Panc1 (cell line): ENCODE measurements around the gene YJU2. TPM values are rescaled to one million over a fixed set of nuclear protein-coding genes. Genes with fewer than 3 reads are reported as not detected.

ENCODE experiments used
- ATAC-seq: fragments of 200-7000 bp; cut with Tn5 transposase; 2 replicates; pipeline ENCODE4 v1.9.1; 2020; ENCODE audit warnings: mild to moderate bottlenecking, moderate library complexity
- BruUV-seq: library from RNA; stranded (reverse); fragments of 400-500 nt; replicated peaks from 2 replicates; lab custom pipeline; 2021; lab: Mats Ljungman, UMichigan
- CTCF ChIA-PET: fragments of 300-600 bp; sonication (Branson Sonifier 250); formaldehyde crosslinking; loops from one replicate; lab custom pipeline; 2022; ENCODE audit warnings: antibody characterized with exemption; lab: Charles Lee
- POLR2A ChIA-PET: fragments of 300-600 bp; sonication (Branson Sonifier 250); formaldehyde crosslinking; loops from one replicate; lab custom pipeline; 2022; ENCODE audit warnings: antibody characterized with exemption; lab: Charles Lee
- DNase-seq: peaks from one replicate; pipeline ENCODE4 v3.0.0-alpha.2; 2010; ENCODE audit warnings: low read depth, low spot score
- H3K27ac ChIP-seq: 2 replicates; pipeline ENCODE4 v1.5.1; 2011; ENCODE audit warnings: mild to moderate bottlenecking, low read length, inconsistent platforms
- H3K27me3 ChIP-seq: fragments of 200-500 bp; sonication (Bioruptor generic); 2 replicates; pipeline ENCODE4 v1.6.0; 2014; ENCODE audit warnings: low read length, inconsistent platforms; ENCODE audit not compliant: control insufficient read depth, insufficient read depth
- H3K36me3 ChIP-seq: fragments of 200-500 bp; sonication (Bioruptor generic); 2 replicates; pipeline ENCODE4 v1.5.1; 2014; ENCODE audit warnings: inconsistent platforms, mild to moderate bottlenecking, low read length, moderate library complexity; ENCODE audit not compliant: control insufficient read depth, insufficient read depth
- H3K4me1 ChIP-seq: 2 replicates; pipeline ENCODE4 v1.5.1; 2011; ENCODE audit warnings: inconsistent platforms, mild to moderate bottlenecking, low read length, moderate library complexity; ENCODE audit not compliant: control insufficient read depth, insufficient read depth
- H3K4me3 ChIP-seq, 2 experiments: 2 replicates each; pipeline ENCODE4 v1.5.1; 2011 to 2012; ENCODE audit warnings: low read depth in 2 of 2, low read length in 2 of 2, mild to moderate bottlenecking in 2 of 2, inconsistent platforms in 1 of 2, moderate library complexity in 1 of 2
- H3K9me3 ChIP-seq: fragments of 200-500 bp; sonication (Bioruptor generic); 2 replicates; pipeline ENCODE4 v1.5.1; 2014; ENCODE audit warnings: low read depth, mild to moderate bottlenecking, inconsistent platforms, low read length, moderate library complexity; ENCODE audit not compliant: control insufficient read depth, insufficient read depth
- POLR2AphosphoS5 ChIP-seq: IDR thresholded peaks from 2 replicates; pipeline ENCODE4 v1.6.1; 2012; ENCODE audit warnings: mild to moderate bottlenecking, low read depth, low read length, moderate library complexity
- SIN3A ChIP-seq: IDR thresholded peaks from 2 replicates; pipeline ENCODE4 v1.6.1; 2012; ENCODE audit warnings: low read depth, mild to moderate bottlenecking, low read length, moderate library complexity, borderline replicate concordance; ENCODE audit not compliant: insufficient read depth
- TCF7L2 ChIP-seq: IDR thresholded peaks from 2 replicates; pipeline ENCODE4 v1.6.1; 2011; ENCODE audit warnings: mild to moderate bottlenecking, low read depth, low read length, inconsistent platforms
- in situ Hi-C: cut with HindIII; loops from 2 replicates; pipeline ENCODE4 v1.10.0; 2016; ENCODE audit warnings: low sequenced_read_pairs, low pct_unique_long_range_greater_than_20kb
- intact Hi-C: fragments of 100-400 bp; cut with micrococcal nuclease; formaldehyde crosslinking; loops from one replicate; pipeline ENCODE4 v1.10.0; 2022; ENCODE audit not compliant: unreplicated experiment
- total RNA-seq: library from RNA; stranded (reverse); gene quantifications from one replicate; pipeline ENCODE4 v1.2.1, GENCODE V29; 2021; ENCODE audit not compliant: unreplicated experiment
- TF ChIP-seq, protein P1 (sequence below), 2 experiments: IDR thresholded peaks; 2 replicates each; pipeline ENCODE4 v1.6.1; 2011 to 2012; ENCODE audit warnings: low read depth in 2 of 2, control low read depth in 1 of 2, low read length in 1 of 2, mild to moderate bottlenecking in 1 of 2, moderate library complexity in 1 of 2; ENCODE audit not compliant: insufficient read depth in 1 of 2
- TF ChIP-seq, protein P2 (sequence below): fragments of 450-650 bp; IDR thresholded peaks from 2 replicates; pipeline ENCODE4 v1.5.1; 2017; ENCODE audit warnings: mild to moderate bottlenecking

Gene YJU2
- total RNA-seq, 1 experiment from 2014 or later: 15.9 TPM

DNA sequence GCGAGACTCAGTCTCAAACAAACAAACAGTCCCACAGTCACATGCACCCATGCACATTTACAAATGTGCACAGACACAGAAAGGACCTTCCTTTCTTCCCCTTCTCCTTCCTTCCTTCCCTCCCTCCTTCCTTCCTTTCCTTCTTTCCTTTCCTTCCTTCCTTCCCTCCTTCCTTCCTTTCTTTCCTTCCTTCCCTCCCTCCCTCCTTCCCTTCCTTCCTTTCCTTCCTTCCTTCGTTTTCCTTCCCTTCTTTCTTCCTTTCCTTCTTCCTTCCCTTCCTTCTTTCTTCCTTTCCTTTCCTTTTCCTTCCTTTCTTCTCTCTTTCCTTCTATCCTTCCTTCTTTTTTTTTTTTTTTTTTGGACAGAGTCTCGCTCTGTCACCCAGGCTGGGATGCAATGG lies 33.8 kb upstream of the YJU2 start:
- intact Hi-C loops (no loop called here), in situ Hi-C loops (no loop called here)
- ChIA-PET POLR2A (no interaction called here), CTCF (interaction anchor here (0.7 kb wide), 1 partner anchor 226 kb away, joined by 4 read pairs; no protein-coding TSS in a partner anchor)
- TF ChIP-seq, protein P1, sequence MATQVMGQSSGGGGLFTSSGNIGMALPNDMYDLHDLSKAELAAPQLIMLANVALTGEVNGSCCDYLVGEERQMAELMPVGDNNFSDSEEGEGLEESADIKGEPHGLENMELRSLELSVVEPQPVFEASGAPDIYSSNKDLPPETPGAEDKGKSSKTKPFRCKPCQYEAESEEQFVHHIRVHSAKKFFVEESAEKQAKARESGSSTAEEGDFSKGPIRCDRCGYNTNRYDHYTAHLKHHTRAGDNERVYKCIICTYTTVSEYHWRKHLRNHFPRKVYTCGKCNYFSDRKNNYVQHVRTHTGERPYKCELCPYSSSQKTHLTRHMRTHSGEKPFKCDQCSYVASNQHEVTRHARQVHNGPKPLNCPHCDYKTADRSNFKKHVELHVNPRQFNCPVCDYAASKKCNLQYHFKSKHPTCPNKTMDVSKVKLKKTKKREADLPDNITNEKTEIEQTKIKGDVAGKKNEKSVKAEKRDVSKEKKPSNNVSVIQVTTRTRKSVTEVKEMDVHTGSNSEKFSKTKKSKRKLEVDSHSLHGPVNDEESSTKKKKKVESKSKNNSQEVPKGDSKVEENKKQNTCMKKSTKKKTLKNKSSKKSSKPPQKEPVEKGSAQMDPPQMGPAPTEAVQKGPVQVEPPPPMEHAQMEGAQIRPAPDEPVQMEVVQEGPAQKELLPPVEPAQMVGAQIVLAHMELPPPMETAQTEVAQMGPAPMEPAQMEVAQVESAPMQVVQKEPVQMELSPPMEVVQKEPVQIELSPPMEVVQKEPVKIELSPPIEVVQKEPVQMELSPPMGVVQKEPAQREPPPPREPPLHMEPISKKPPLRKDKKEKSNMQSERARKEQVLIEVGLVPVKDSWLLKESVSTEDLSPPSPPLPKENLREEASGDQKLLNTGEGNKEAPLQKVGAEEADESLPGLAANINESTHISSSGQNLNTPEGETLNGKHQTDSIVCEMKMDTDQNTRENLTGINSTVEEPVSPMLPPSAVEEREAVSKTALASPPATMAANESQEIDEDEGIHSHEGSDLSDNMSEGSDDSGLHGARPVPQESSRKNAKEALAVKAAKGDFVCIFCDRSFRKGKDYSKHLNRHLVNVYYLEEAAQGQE (IDR thresholded peaks at IDR 0.05; ENCODE audit: insufficient read depth in 1 of 2, low read depth in 2 of 2, low read length in 1 of 2): no peak
- TF ChIP-seq, protein P2, sequence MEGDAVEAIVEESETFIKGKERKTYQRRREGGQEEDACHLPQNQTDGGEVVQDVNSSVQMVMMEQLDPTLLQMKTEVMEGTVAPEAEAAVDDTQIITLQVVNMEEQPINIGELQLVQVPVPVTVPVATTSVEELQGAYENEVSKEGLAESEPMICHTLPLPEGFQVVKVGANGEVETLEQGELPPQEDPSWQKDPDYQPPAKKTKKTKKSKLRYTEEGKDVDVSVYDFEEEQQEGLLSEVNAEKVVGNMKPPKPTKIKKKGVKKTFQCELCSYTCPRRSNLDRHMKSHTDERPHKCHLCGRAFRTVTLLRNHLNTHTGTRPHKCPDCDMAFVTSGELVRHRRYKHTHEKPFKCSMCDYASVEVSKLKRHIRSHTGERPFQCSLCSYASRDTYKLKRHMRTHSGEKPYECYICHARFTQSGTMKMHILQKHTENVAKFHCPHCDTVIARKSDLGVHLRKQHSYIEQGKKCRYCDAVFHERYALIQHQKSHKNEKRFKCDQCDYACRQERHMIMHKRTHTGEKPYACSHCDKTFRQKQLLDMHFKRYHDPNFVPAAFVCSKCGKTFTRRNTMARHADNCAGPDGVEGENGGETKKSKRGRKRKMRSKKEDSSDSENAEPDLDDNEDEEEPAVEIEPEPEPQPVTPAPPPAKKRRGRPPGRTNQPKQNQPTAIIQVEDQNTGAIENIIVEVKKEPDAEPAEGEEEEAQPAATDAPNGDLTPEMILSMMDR: no peak
- TF ChIP-seq TCF7L2 (no peak), SIN3A (no peak), POLR2AphosphoS5 (no peak)
- Histone ChIP-seq H3K9me3 (no peaks in the 10 kb centered on the region), H3K27ac (no peak overlapping the region), H3K4me1 (no peaks in the 10 kb centered on the region), H3K27me3 (no peaks in the 10 kb centered on the region), H3K36me3 (no peaks in the 10 kb centered on the region), H3K4me3 (no peak overlapping the region)
- DNase-seq (no peak), ATAC-seq (no peak)
- BruUV-seq: no TSS peak

DNA sequence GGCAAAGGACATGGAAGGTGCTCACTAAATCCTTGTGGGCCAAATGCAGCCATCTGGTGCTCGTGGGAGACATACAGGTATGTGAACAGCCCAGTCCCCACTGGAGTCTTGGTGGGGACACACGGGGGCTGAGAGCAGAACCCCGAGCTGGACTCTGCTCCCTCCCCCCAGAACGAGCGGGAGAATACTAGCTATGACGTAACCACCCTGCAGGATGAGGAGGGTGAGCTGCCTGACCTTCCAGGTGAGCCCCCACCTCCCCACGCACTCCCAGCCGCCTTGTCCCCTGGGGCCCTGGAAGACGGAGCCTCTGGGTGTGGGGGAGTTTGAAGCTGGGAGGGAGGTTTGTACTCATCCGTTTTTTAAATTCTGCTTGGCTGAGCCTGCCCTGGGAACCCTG lies 31.1 kb upstream of the YJU2 start:
- POLR2A ChIA-PET: interaction anchor here (0.6 kb wide), 1 partner anchor 7 kb away, joined by 3 read pairs; no protein-coding TSS in a partner anchor
- intact Hi-C loops (no loop called here), in situ Hi-C loops (no loop called here)
- Histone ChIP-seq H3K27ac (no peak overlapping the region), H3K4me3 (no peak overlapping the region), H3K27me3 (no peaks in the 10 kb centered on the region), H3K36me3 (no peaks in the 10 kb centered on the region), H3K9me3 (no peaks in the 10 kb centered on the region), H3K4me1 (no peaks in the 10 kb centered on the region)
- DNase-seq (no peak), ATAC-seq (no peak)
- TF ChIP-seq SIN3A (no peak), TCF7L2 (no peak), POLR2AphosphoS5 (no peak)
- TF ChIP-seq, protein P1 (IDR thresholded peaks at IDR 0.05; ENCODE audit: insufficient read depth in 1 of 2, low read depth in 2 of 2, low read length in 1 of 2): no peak
- TF ChIP-seq, protein P2: no peak
- BruUV-seq: no TSS peak
- CTCF ChIA-PET: no interaction called here
